MM.1S (cell line): ENCODE data around the gene PLGRKT.

Source experiments
- DNase-seq: peaks from one replicate; pipeline ENCODE4 v3.0.0-alpha.2; 2015
- H2AFZ ChIP-seq: fragments of 300-600 bp; sonication (generic); 2 replicates; pipeline ENCODE4 v1.6.0; 2016; ENCODE audit warnings: antibody characterized with exemption, low read length
- H3F3A ChIP-seq: fragments of 300-600 bp; sonication (generic); 2 replicates; pipeline ENCODE4 v1.6.1; 2016; ENCODE audit warnings: mild to moderate bottlenecking, antibody characterized with exemption, low read length, moderate library complexity, mixed read lengths; ENCODE audit not compliant: insufficient read depth
- H3K27ac ChIP-seq: fragments of 300-600 bp; sonication (generic); 2 replicates; pipeline ENCODE4 v1.5.1; 2016; ENCODE audit warnings: mild to moderate bottlenecking, low read length
- H3K27me3 ChIP-seq: fragments of 300-600 bp; sonication (generic); replicated peaks from 2 replicates; pipeline ENCODE4 v1.6.0; 2016; ENCODE audit warnings: low read length; ENCODE audit not compliant: insufficient read depth
- H3K36me3 ChIP-seq: fragments of 300-600 bp; sonication (generic); replicated peaks from 2 replicates; pipeline ENCODE4 v1.6.1; 2016; ENCODE audit warnings: mild to moderate bottlenecking, low read length, mixed read lengths; ENCODE audit not compliant: insufficient read depth
- H3K4me1 ChIP-seq: fragments of 300-600 bp; sonication (generic); 2 replicates; pipeline ENCODE4 v1.6.1; 2016; ENCODE audit warnings: low read length, mixed read lengths
- H3K4me2 ChIP-seq: fragments of 300-600 bp; sonication (generic); 2 replicates; pipeline ENCODE4 v1.6.0; 2016; ENCODE audit warnings: low read depth, low read length
- H3K4me3 ChIP-seq: fragments of 300-600 bp; sonication (generic); 2 replicates; pipeline ENCODE4 v1.5.1; 2016; ENCODE audit warnings: low read length, mixed read lengths
- H3K79me2 ChIP-seq: fragments of 300-600 bp; sonication (generic); 2 replicates; pipeline ENCODE4 v1.6.1; 2016; ENCODE audit warnings: mixed run types, low read length, mixed read lengths
- H3K9ac ChIP-seq: fragments of 300-600 bp; sonication (generic); 2 replicates; pipeline ENCODE4 v1.6.1; 2016; ENCODE audit warnings: low read length, mixed read lengths
- H3K9me2 ChIP-seq: fragments of 300-600 bp; sonication (generic); replicated peaks from 2 replicates; pipeline ENCODE4 v1.6.1; 2016; ENCODE audit warnings: mild to moderate bottlenecking, low read length, mixed read lengths; ENCODE audit not compliant: insufficient read depth
- H3K9me3 ChIP-seq: fragments of 300-600 bp; sonication (generic); replicated peaks from 2 replicates; pipeline ENCODE4 v1.6.1; 2016; ENCODE audit warnings: mild to moderate bottlenecking, low read length, mixed read lengths; ENCODE audit not compliant: insufficient read depth
- H4K20me1 ChIP-seq: fragments of 300-600 bp; sonication (generic); 2 replicates; pipeline ENCODE4 v1.6.1; 2016; ENCODE audit warnings: mild to moderate bottlenecking, low read length, moderate library complexity, mixed read lengths; ENCODE audit not compliant: insufficient read depth
- EZH2 ChIP-seq: fragments of 300-600 bp; sonication (generic); optimal IDR thresholded peaks from 2 replicates; pipeline ENCODE3; 2017; ENCODE audit warnings: low read depth, mild to moderate bottlenecking, antibody characterized with exemption, low read length, mixed read lengths
- EZH2phosphoT487 ChIP-seq: fragments of 300-600 bp; sonication (generic); IDR thresholded peaks from 2 replicates; pipeline ENCODE4 v1.6.1; 2018; ENCODE audit warnings: antibody characterized with exemption, low read length
- TF ChIP-seq, protein P1 (sequence below): fragments of 300-600 bp; sonication (generic); IDR thresholded peaks from 2 replicates; pipeline ENCODE4 v1.5.1; 2016; ENCODE audit warnings: antibody characterized with exemption, low read length, mixed read lengths

The PLGRKT gene

DNA sequence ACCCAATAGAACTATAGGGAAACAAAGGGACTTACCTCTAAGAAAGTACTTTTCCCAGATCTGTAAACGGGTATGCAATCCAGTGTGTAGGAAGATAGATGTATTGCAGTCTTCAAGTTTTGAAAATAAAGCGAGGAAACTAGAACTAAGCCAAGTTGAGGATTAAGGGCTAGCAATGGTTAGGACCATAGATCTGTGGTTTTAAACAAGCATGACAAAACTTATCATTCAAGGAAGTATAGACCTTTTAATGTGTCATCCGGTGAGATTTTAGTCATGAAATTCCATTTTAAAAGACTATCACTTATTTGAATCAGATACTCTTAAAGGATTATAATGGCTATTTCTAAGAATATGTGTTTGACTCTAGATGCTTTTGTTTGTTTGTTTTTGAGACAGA, 33.1 kb upstream of the PLGRKT start:
- Histone ChIP-seq H3K36me3 (no peaks in the 10 kb centered on the region), H2AFZ (no peak overlapping the region), H3K4me1 (no peaks in the 10 kb centered on the region), H3K27ac (no peak overlapping the region), H3K27me3 (no peaks in the 10 kb centered on the region), H3K4me2 (no peak overlapping the region), H3K4me3 (no peak overlapping the region), H3F3A (no peaks in the 10 kb centered on the region), H3K9me2 (no peaks in the 10 kb centered on the region), H3K79me2 (no peaks in the 10 kb centered on the region), H3K9ac (no peak overlapping the region), H3K9me3 (no peaks in the 10 kb centered on the region), H4K20me1 (no peaks in the 10 kb centered on the region)
- DNase-seq, result no peak
- TF ChIP-seq EZH2phosphoT487 (no peak), EZH2 (no peak)
- TF ChIP-seq, protein P1, sequence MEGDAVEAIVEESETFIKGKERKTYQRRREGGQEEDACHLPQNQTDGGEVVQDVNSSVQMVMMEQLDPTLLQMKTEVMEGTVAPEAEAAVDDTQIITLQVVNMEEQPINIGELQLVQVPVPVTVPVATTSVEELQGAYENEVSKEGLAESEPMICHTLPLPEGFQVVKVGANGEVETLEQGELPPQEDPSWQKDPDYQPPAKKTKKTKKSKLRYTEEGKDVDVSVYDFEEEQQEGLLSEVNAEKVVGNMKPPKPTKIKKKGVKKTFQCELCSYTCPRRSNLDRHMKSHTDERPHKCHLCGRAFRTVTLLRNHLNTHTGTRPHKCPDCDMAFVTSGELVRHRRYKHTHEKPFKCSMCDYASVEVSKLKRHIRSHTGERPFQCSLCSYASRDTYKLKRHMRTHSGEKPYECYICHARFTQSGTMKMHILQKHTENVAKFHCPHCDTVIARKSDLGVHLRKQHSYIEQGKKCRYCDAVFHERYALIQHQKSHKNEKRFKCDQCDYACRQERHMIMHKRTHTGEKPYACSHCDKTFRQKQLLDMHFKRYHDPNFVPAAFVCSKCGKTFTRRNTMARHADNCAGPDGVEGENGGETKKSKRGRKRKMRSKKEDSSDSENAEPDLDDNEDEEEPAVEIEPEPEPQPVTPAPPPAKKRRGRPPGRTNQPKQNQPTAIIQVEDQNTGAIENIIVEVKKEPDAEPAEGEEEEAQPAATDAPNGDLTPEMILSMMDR, result no peak

- H3K4me3 ChIP-seq, result no peak overlapping the region
- no peak overlapping the region for H3K4me2 ChIP-seq
- H4K20me1 ChIP-seq, result no peaks in the 10 kb centered on the region
- no peaks in the 10 kb centered on the region for H3K36me3 ChIP-seq
- no peaks in the 10 kb centered on the region for H3K27me3 ChIP-seq
- no peaks in the 10 kb centered on the region for H3K4me1 ChIP-seq
- no peak overlapping the region for H2AFZ ChIP-seq
- no peak overlapping the region for H3K27ac ChIP-seq
- no peaks in the 10 kb centered on the region for H3K9me3 ChIP-seq
- DNase-seq, result no peak
- TF ChIP-seq, protein P1, result no peak
- TF ChIP-seq EZH2phosphoT487 (no peak), EZH2 (no peak)
- no peak overlapping the region for H3K9ac ChIP-seq
- H3K9me2 ChIP-seq, result no peaks in the 10 kb centered on the region
- H3F3A ChIP-seq, result no peaks in the 10 kb centered on the region
- H3K79me2 ChIP-seq, result no peaks in the 10 kb centered on the region
These were observed 32.4 kb upstream of the PLGRKT start for GRCh38 chr9:5470122-5470521.

GRCh38 chr9:5468850-5469249, 31.1 kb upstream of the PLGRKT start:
- no peaks in the 10 kb centered on the region for H3K4me1 ChIP-seq
- no peak overlapping the region for H3K4me3 ChIP-seq
- H3K27ac ChIP-seq, result no peak overlapping the region
- TF ChIP-seq EZH2, result no peak
- TF ChIP-seq, protein P1, result no peak
- TF ChIP-seq EZH2phosphoT487, result no peak
- no peaks in the 10 kb centered on the region for H3F3A ChIP-seq
- no peaks in the 10 kb centered on the region for H3K79me2 ChIP-seq
- H3K4me2 ChIP-seq, result no peak overlapping the region
- DNase-seq, result no peak
- no peak overlapping the region for H2AFZ ChIP-seq
- H3K9me2 ChIP-seq, result no peaks in the 10 kb centered on the region
- H3K9me3 ChIP-seq, result no peaks in the 10 kb centered on the region
- H3K36me3 ChIP-seq, result no peaks in the 10 kb centered on the region
- H3K27me3 ChIP-seq, result no peaks in the 10 kb centered on the region
- H3K9ac ChIP-seq, result no peak overlapping the region
- H4K20me1 ChIP-seq, result no peaks in the 10 kb centered on the region

GRCh38 chr9:5466766-5467165, 29.0 kb upstream of the PLGRKT start:
- Histone ChIP-seq H2AFZ (no peak overlapping the region), H4K20me1 (no peaks in the 10 kb centered on the region), H3K9ac (no peak overlapping the region), H3K9me3 (no peaks in the 10 kb centered on the region), H3K27me3 (no peaks in the 10 kb centered on the region), H3K4me3 (no peak overlapping the region), H3K79me2 (no peaks in the 10 kb centered on the region), H3F3A (no peaks in the 10 kb centered on the region), H3K27ac (no peak overlapping the region), H3K9me2 (no peaks in the 10 kb centered on the region), H3K36me3 (no peaks in the 10 kb centered on the region), H3K4me2 (no peak overlapping the region), H3K4me1 (no peaks in the 10 kb centered on the region)
- peak; percentile 3 for DNase-seq
- TF ChIP-seq EZH2, result no peak
- no peak for TF ChIP-seq EZH2phosphoT487
- TF ChIP-seq, protein P1, result no peak
